H1 (cell line): ENCODE data around the gene HS6ST3. TPM values are rescaled to one million over a fixed set of nuclear protein-coding genes. Genes with fewer than 3 reads are reported as not detected.

Experiments used
- CTCF ChIA-PET: fragments of 300-600 bp; sonication (Branson Sonifier 250); formaldehyde crosslinking; loops from one replicate; lab custom pipeline; 2021; ENCODE audit not compliant: partially characterized antibody; lab: Charles Lee
- POLR2A ChIA-PET: fragments of 300-600 bp; sonication (Branson Sonifier 250); formaldehyde crosslinking; loops from one replicate; lab custom pipeline; 2021; ENCODE audit warnings: inconsistent platforms; ENCODE audit not compliant: partially characterized antibody; lab: Charles Lee
- DNase-seq, 2 experiments: peaks; one replicate each; pipeline versions ENCODE4 v3.0.0 to v3.0.0-alpha.2; 2010 to 2022; ENCODE audit warnings: low spot score in 2 of 2, low read depth in 1 of 2, mixed read lengths in 1 of 2
- FAIRE-seq: peaks from 2 replicates; lab custom pipeline; 2011; peaks lifted over from hg19 to GRCh38; lab: Jason Lieb, UNC
- H2AFZ ChIP-seq: 2 replicates; pipeline ENCODE4 v1.8.1; 2012; ENCODE audit warnings: low read length, inconsistent platforms
- H2AK5ac ChIP-seq: 2 replicates; pipeline ENCODE4 v1.6.1; 2013; ENCODE audit warnings: low read depth, low read length
- H2BK120ac ChIP-seq: replicated peaks from 2 replicates; pipeline ENCODE3; 2013; ENCODE audit warnings: low read depth, low read length, inconsistent platforms
- H2BK12ac ChIP-seq: 2 replicates; pipeline ENCODE4 v1.6.1; 2013; ENCODE audit warnings: low read depth, low read length
- H2BK15ac ChIP-seq: 2 replicates; pipeline ENCODE4 v1.6.1; 2013; ENCODE audit warnings: low read length
- H2BK20ac ChIP-seq: 2 replicates; pipeline ENCODE4 v1.6.1; 2013; ENCODE audit warnings: low read length
- H2BK5ac ChIP-seq: 2 replicates; pipeline ENCODE4 v1.6.1; 2013; ENCODE audit warnings: low read depth, low read length
- H3K14ac ChIP-seq: 2 replicates; pipeline ENCODE4 v1.6.1; 2013; ENCODE audit warnings: inconsistent platforms; ENCODE audit not compliant: insufficient read length
- H3K18ac ChIP-seq: 2 replicates; pipeline ENCODE4 v1.6.1; 2013; ENCODE audit warnings: low read length; ENCODE audit errors: extremely low read depth
- H3K23ac ChIP-seq: 2 replicates; pipeline ENCODE4 v1.6.1; 2013; ENCODE audit warnings: inconsistent platforms; ENCODE audit not compliant: insufficient read length
- H3K23me2 ChIP-seq: 2 replicates; pipeline ENCODE4 v1.6.1; 2013; ENCODE audit warnings: low read depth, low read length
- H3K27ac ChIP-seq: 2 replicates; pipeline ENCODE4 v1.6.1; 2011; ENCODE audit warnings: low read depth, low read length, inconsistent platforms
- H3K27me3 ChIP-seq, 4 experiments: replicated peaks in 1 of 4; 1 replicate in 1 of 4; 2 replicates in 3 of 4; pipeline versions ENCODE4 v1.6.1 to v1.8.1; 2011 to 2013; ENCODE audit warnings: low read length in 3 of 4, mild to moderate bottlenecking in 3 of 4, inconsistent platforms in 2 of 4, mixed read lengths in 2 of 4, moderate library complexity in 1 of 4; ENCODE audit not compliant: control insufficient read depth in 3 of 4, insufficient read depth in 3 of 4; ENCODE audit errors: extremely low read depth in 1 of 4
- H3K36me3 ChIP-seq, 4 experiments: 2 replicates each; pipeline versions ENCODE4 v1.6.1 to v1.8.1; 2011 to 2013; ENCODE audit warnings: mild to moderate bottlenecking in 4 of 4, low read length in 3 of 4, moderate library complexity in 2 of 4, control low read depth in 1 of 4, inconsistent platforms in 1 of 4; ENCODE audit not compliant: insufficient read depth in 4 of 4, control insufficient read depth in 2 of 4
- H3K4ac ChIP-seq: replicated peaks from 2 replicates; pipeline ENCODE3; 2013; ENCODE audit warnings: low read length, low read depth, mixed read lengths, inconsistent platforms; ENCODE audit not compliant: insufficient read length
- H3K4me1 ChIP-seq, 4 experiments: replicated peaks in 1 of 4; 1 replicate in 1 of 4; 2 replicates in 3 of 4; pipeline versions ENCODE4 v1.6.1 to v1.8.1; 2011 to 2013; ENCODE audit warnings: low read length in 3 of 4, inconsistent platforms in 2 of 4, mixed read lengths in 1 of 4; ENCODE audit not compliant: insufficient read depth in 4 of 4, control insufficient read depth in 3 of 4
- H3K4me2 ChIP-seq, 2 experiments: 2 replicates each; pipeline versions ENCODE4 v1.6.1 to v1.8.1; 2011 to 2013; ENCODE audit warnings: low read depth in 2 of 2, low read length in 2 of 2, control low read depth in 1 of 2, inconsistent platforms in 1 of 2, mild to moderate bottlenecking in 1 of 2; ENCODE audit not compliant: insufficient read depth in 1 of 2
- H3K4me3 ChIP-seq, 4 experiments: fragments of 200-600, 300-600 bp in 1 of 4; sonication (generic), shearing (Covaris generic), sonication (Bioruptor Twin) in 1 of 4; 2 replicates each; pipeline versions ENCODE4 v1.5.1 to v1.8.1; 2011 to 2016; ENCODE audit warnings: low read length in 4 of 4, low read depth in 3 of 4, control low read depth in 2 of 4, inconsistent platforms in 2 of 4, mild to moderate bottlenecking in 2 of 4, mixed read lengths in 1 of 4, moderate library complexity in 1 of 4; ENCODE audit not compliant: insufficient read depth in 2 of 4; ENCODE audit errors: extremely low read depth in 1 of 4
- H3K56ac ChIP-seq: replicated peaks from 2 replicates; pipeline ENCODE3; 2013; ENCODE audit warnings: low read depth, mild to moderate bottlenecking, mixed read lengths, low read length, inconsistent platforms; ENCODE audit not compliant: insufficient read length
- H3K79me1 ChIP-seq: 2 replicates; pipeline ENCODE4 v1.6.1; 2013; ENCODE audit warnings: low read depth, low read length, control low read depth
- H3K79me2 ChIP-seq, 2 experiments: 2 replicates each; pipeline versions ENCODE4 v1.6.1 to v1.8.1; 2012 to 2013; ENCODE audit warnings: low read length in 2 of 2, mild to moderate bottlenecking in 2 of 2, inconsistent platforms in 1 of 2; ENCODE audit not compliant: insufficient read depth in 2 of 2, control insufficient read depth in 1 of 2
- H3K9ac ChIP-seq, 4 experiments: replicated peaks in 1 of 4; 1 replicate in 1 of 4; 2 replicates in 3 of 4; pipeline versions ENCODE4 v1.6.1 to v1.8.1; 2011 to 2013; ENCODE audit warnings: low read depth in 3 of 4, low read length in 3 of 4, control low read depth in 2 of 4, mild to moderate bottlenecking in 2 of 4, moderate library complexity in 2 of 4, inconsistent platforms in 1 of 4; ENCODE audit errors: extremely low read depth in 1 of 4
- H3K9me3 ChIP-seq, 2 experiments: 2 replicates each; pipeline versions ENCODE4 v1.6.1 to v1.8.1; 2012 to 2013; ENCODE audit warnings: mild to moderate bottlenecking in 2 of 2, moderate library complexity in 2 of 2, control low read depth in 1 of 2, inconsistent platforms in 1 of 2, low read depth in 1 of 2, low read length in 1 of 2, mixed read lengths in 1 of 2; ENCODE audit not compliant: insufficient read depth in 2 of 2
- H4K20me1 ChIP-seq, 2 experiments: replicated peaks in 1 of 2; 2 replicates each; pipeline versions ENCODE3 to v1.8.1; 2011 to 2013; ENCODE audit warnings: inconsistent platforms in 2 of 2, low read length in 2 of 2, mild to moderate bottlenecking in 1 of 2; ENCODE audit not compliant: insufficient read depth in 2 of 2, control insufficient read depth in 1 of 2
- H4K5ac ChIP-seq: 2 replicates; pipeline ENCODE4 v1.6.1; 2013; ENCODE audit warnings: low read length, low read depth, mixed read lengths, inconsistent platforms; ENCODE audit not compliant: insufficient read length
- H4K8ac ChIP-seq: 2 replicates; pipeline ENCODE4 v1.8.0; 2013; ENCODE audit warnings: mild to moderate bottlenecking, moderate library complexity, low read length, inconsistent platforms; ENCODE audit not compliant: insufficient read depth; ENCODE audit errors: extremely low read depth
- H4K91ac ChIP-seq: replicated peaks from 2 replicates; pipeline ENCODE3; 2013; ENCODE audit warnings: low read length, mixed read lengths, inconsistent platforms; ENCODE audit not compliant: insufficient read length
- BCL11A ChIP-seq, 2 experiments: IDR thresholded peaks; one replicate each; pipeline ENCODE4 v1.6.1; 2011; ENCODE audit warnings: low read depth in 2 of 2, low read length in 2 of 2, mild to moderate bottlenecking in 2 of 2
- CHD1 ChIP-seq: IDR thresholded peaks from 2 replicates; pipeline ENCODE4 v1.6.1; 2012; ENCODE audit warnings: low read depth, low read length, improper control_type of control experiment
- CTCF ChIP-seq, 3 experiments: IDR thresholded peaks; 1 replicate in 2 of 3; 2 replicates in 1 of 3; pipeline versions ENCODE4 v1.5.1 to v1.6.1; 2011; ENCODE audit warnings: low read length in 3 of 3, mild to moderate bottlenecking in 3 of 3, inconsistent platforms in 2 of 3, low read depth in 1 of 3, moderate library complexity in 1 of 3; ENCODE audit not compliant: insufficient read depth in 1 of 3; ENCODE audit errors: control extremely low read depth in 1 of 3
- KDM4A ChIP-seq: IDR thresholded peaks from one replicate; pipeline ENCODE4 v1.7.1; 2012; ENCODE audit warnings: low read depth, mild to moderate bottlenecking, moderate library complexity, low read length, inconsistent platforms; ENCODE audit not compliant: severe bottlenecking
- SIX5 ChIP-seq: IDR thresholded peaks from 2 replicates; pipeline ENCODE4 v1.6.1; 2011; ENCODE audit warnings: mild to moderate bottlenecking, low read depth, low read length
- SRF ChIP-seq: IDR thresholded peaks from 2 replicates; pipeline ENCODE4 v1.6.1; 2011; ENCODE audit warnings: mild to moderate bottlenecking, low read depth, low read length, moderate library complexity
- TAF7 ChIP-seq: optimal IDR thresholded peaks from 2 replicates; pipeline ENCODE3; 2011; ENCODE audit warnings: low read depth, mild to moderate bottlenecking, inconsistent platforms, low read length, moderate library complexity, borderline replicate concordance
- ZNF274 ChIP-seq: IDR thresholded peaks from 2 replicates; pipeline ENCODE4 v1.7.0; 2012; ENCODE audit warnings: low read length, borderline replicate concordance; ENCODE audit errors: extremely low read depth
- WGBS, 2 experiments: shearing (Covaris generic) in 1 of 2; methylation state at CpG; one replicate each; pipeline versions ENCODE4 v1.1.6 to v1.1.7; 2013 to 2015; ENCODE audit warnings: low lambda C conversion rate in 2 of 2, mixed read lengths in 2 of 2, inconsistent platforms in 1 of 2, low coverage in 1 of 2, missing lambda C conversion rate in 1 of 2; ENCODE audit not compliant: insufficient replicate concordance in 2 of 2, insufficient coverage in 1 of 2, insufficient read length in 1 of 2; ENCODE audit errors: extremely low coverage in 1 of 2, missing lambda C conversion rate in 1 of 2; 5-methylcytosine and 5-hydroxymethylcytosine counted together
- polyA plus RNA-seq, 7 experiments: library from polyadenylated mRNA; depleted of rRNA in 3 of 7; stranded (reverse) in 5 of 7; unstranded in 2 of 7; fragments of >200 nt in 5 of 7; fragments of 200-250 nt in 2 of 7; gene quantifications; 1 replicate in 5 of 7; 2 replicates in 1 of 7; 4 replicates in 1 of 7; pipeline versions ENCODE4 v1.2.1 to v1.2.3, GENCODE V29; 2011 to 2013; ENCODE audit warnings: missing spikeins in 2 of 7, mixed read lengths in 2 of 7
- total RNA-seq: library from RNA; stranded (reverse); fragmentation: NEBNext Ultra II Directional; extraction: Animal tissue kit (Norgen Biotek cat#: 25700); gene quantifications from 2 replicates; pipeline ENCODE4 v1.2.1, GENCODE V29; 2021

Gene HS6ST3
- total and polyA plus RNA-seq, 2 of the 8 experiments (the other 6 are each of a cell fraction or from before 2014, with no cell fraction given): 0.45 to 1.2 TPM

DNA sequence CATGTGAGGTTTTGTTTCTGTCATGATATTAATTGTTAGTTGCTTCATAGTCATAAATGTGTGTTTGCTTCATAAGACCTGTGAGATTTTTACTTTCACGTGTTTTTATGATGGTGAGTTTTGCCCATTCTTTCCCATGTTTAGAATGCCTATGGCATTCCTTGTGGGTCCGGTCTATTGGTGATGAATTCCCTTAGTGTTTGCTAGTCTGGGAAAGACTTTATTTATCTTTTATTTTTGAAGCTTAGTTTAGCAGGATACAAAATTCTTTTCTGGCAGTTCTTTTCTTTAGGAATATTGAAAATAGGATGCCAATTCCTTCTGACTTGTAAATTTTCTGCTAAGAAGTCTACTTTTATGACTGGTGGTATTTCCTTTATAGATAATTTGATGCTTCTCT is 571.7 kb downstream of the HS6ST3 start:
- H2BK12ac ChIP-seq: no peak overlapping the region
- no peaks in the 10 kb centered on the region for H3K27me3 ChIP-seq
- H4K20me1 ChIP-seq: no peaks in the 10 kb centered on the region
- DNase-seq: no peak
- WGBS, 2 experiments: 100% methylated on average over 2 of the region's 2 CpGs; no CpG with 5 or more reads in 1 of the 2 experiments
- TF ChIP-seq SRF: no peak
- no peak for TF ChIP-seq CTCF (IDR thresholded peaks at IDR 0.05; ENCODE audit: control extremely low read depth in 1 of 3, insufficient read depth in 1 of 3, low read depth in 1 of 3, low read length in 3 of 3)
- TF ChIP-seq ZNF274: no peak
- TF ChIP-seq SIX5: no peak
- no peak for TF ChIP-seq BCL11A (IDR thresholded peaks at IDR 0.05; ENCODE audit: low read depth in 2 of 2, low read length in 2 of 2)
- no peak for TF ChIP-seq CHD1
- no peak for TF ChIP-seq TAF7
- TF ChIP-seq KDM4A: no peak
- TF ChIP-seq, all 59 proteins: peak for 0
- no peak overlapping the region for H4K5ac ChIP-seq
- H2AK5ac ChIP-seq: no peak overlapping the region
- no peak overlapping the region for H3K9ac ChIP-seq
- FAIRE-seq: no peak
- no peak overlapping the region for H3K18ac ChIP-seq
- no peaks in the 10 kb centered on the region for H3K79me1 ChIP-seq
- H3K79me2 ChIP-seq: no peaks in the 10 kb centered on the region
- CTCF ChIA-PET: no interaction called here
- H3K4ac ChIP-seq: no peak overlapping the region
- H2BK120ac ChIP-seq: no peak overlapping the region
- no peak overlapping the region for H3K23ac ChIP-seq
- H3K4me3 ChIP-seq: no peak overlapping the region
- H4K91ac ChIP-seq: no peak overlapping the region
- H3K4me1 ChIP-seq: no peaks in the 10 kb centered on the region
- H2BK15ac ChIP-seq: no peak overlapping the region
- no peak overlapping the region for H3K27ac ChIP-seq
- H3K9me3 ChIP-seq: no peaks in the 10 kb centered on the region
- no peak overlapping the region for H4K8ac ChIP-seq
- no peak overlapping the region for H3K14ac ChIP-seq
- no peak overlapping the region for H2AFZ ChIP-seq
- no peak overlapping the region for H3K4me2 ChIP-seq
- H2BK5ac ChIP-seq: no peak overlapping the region
- H2BK20ac ChIP-seq: no peak overlapping the region
- H3K23me2 ChIP-seq: peaks cover 1% of the 10 kb centered on the region; the same call in 1 of the 2 replicates
- H3K56ac ChIP-seq: no peak overlapping the region
- H3K36me3 ChIP-seq: no peaks in the 10 kb centered on the region
- POLR2A ChIA-PET: no interaction called here
